ENCODE measurements around the gene ZSWIM5.
"Not testable (repeated sequence)": the region's sequence is repeated elsewhere in the genome, so short reads cannot be mapped to it uniquely, and the experiment has no call there.

The ZSWIM5 gene

GRCh38 chr1:45146833-45147232, 59.6 kb downstream of the ZSWIM5 start:
- DNase-seq (ENCODE audit: low read depth in 3 of 3): no peak

- no peak for DNase-seq (ENCODE audit: low read depth in 3 of 3)
These were observed 65.0 kb downstream of the ZSWIM5 start for GRCh38 chr1:45141247-45142003.

- no peak for DNase-seq (ENCODE audit: low read depth in 3 of 3)
These were observed 69.4 kb downstream of the ZSWIM5 start for GRCh38 chr1:45136984-45137383.

- DNase-seq (ENCODE audit: low read depth in 3 of 3): no peak
These were observed 71.1 kb downstream of the ZSWIM5 start for GRCh38 chr1:45135316-45135715.

- DNase-seq (ENCODE audit: low read depth in 3 of 3): no peak
These were observed 71.9 kb downstream of the ZSWIM5 start for GRCh38 chr1:45134461-45134873.

GRCh38 chr1:45132719-45133118, 73.7 kb downstream of the ZSWIM5 start:
- DNase-seq (ENCODE audit: low read depth in 3 of 3): not testable (repeated sequence)

GRCh38 chr1:45123358-45123757, 83.0 kb downstream of the ZSWIM5 start:
- DNase-seq (ENCODE audit: low read depth in 3 of 3): no peak

- DNase-seq (ENCODE audit: low read depth in 3 of 3): no peak
These were observed 83.7 kb downstream of the ZSWIM5 start for GRCh38 chr1:45122724-45123123.

- DNase-seq (ENCODE audit: low read depth in 3 of 3): no peak
These were observed 88.6 kb downstream of the ZSWIM5 start for GRCh38 chr1:45117766-45118165.

GRCh38 chr1:45116820-45117219, 89.6 kb downstream of the ZSWIM5 start:
- no peak for DNase-seq (ENCODE audit: low read depth in 3 of 3)

GRCh38 chr1:45116340-45116739, 90.1 kb downstream of the ZSWIM5 start:
- DNase-seq (ENCODE audit: low read depth in 3 of 3): no peak

- not testable (repeated sequence) for DNase-seq (ENCODE audit: low read depth in 3 of 3)
These were observed 91.2 kb downstream of the ZSWIM5 start for GRCh38 chr1:45115198-45115597.

GRCh38 chr1:45112661-45113060, 93.7 kb downstream of the ZSWIM5 start:
- no peak for DNase-seq (ENCODE audit: low read depth in 3 of 3)

- no peak for DNase-seq (ENCODE audit: low read depth in 3 of 3)
These were observed 95.2 kb downstream of the ZSWIM5 start for GRCh38 chr1:45111239-45111638.

GRCh38 chr1:45107782-45108181, 98.6 kb downstream of the ZSWIM5 start:
- DNase-seq (ENCODE audit: low read depth in 3 of 3): no peak

- not testable (repeated sequence) for DNase-seq (ENCODE audit: low read depth in 3 of 3)
These were observed 99.5 kb downstream of the ZSWIM5 start for GRCh38 chr1:45106864-45107263.

GRCh38 chr1:45106156-45106545, 100.3 kb downstream of the ZSWIM5 start:
- DNase-seq (ENCODE audit: low read depth in 3 of 3): not testable (repeated sequence)

- DNase-seq (ENCODE audit: low read depth in 3 of 3): not testable (repeated sequence)
These were observed 100.8 kb downstream of the ZSWIM5 start for GRCh38 chr1:45105486-45106155.

GRCh38 chr1:45103534-45103933, 102.9 kb downstream of the ZSWIM5 start:
- no peak for DNase-seq (ENCODE audit: low read depth in 3 of 3)

GRCh38 chr1:45101947-45102346, 104.5 kb downstream of the ZSWIM5 start:
- no peak for DNase-seq (ENCODE audit: low read depth in 3 of 3)

- not testable (repeated sequence) for DNase-seq (ENCODE audit: low read depth in 3 of 3)
These were observed 104.9 kb downstream of the ZSWIM5 start for GRCh38 chr1:45101528-45101927.

GRCh38 chr1:45097944-45098343, 108.5 kb downstream of the ZSWIM5 start:
- DNase-seq (ENCODE audit: low read depth in 3 of 3): no peak

GRCh38 chr1:45097079-45097478, 109.3 kb downstream of the ZSWIM5 start:
- no peak for DNase-seq (ENCODE audit: low read depth in 3 of 3)
